ENCODE results near the gene SYTL4.

GRCh38 chrX:100747703-100748102, 15.8 kb upstream of the SYTL4 start:
- TF ChIP-seq CTCF (conservative IDR thresholded peaks at IDR 0.05; ENCODE audit: low read depth, low read length), result no peak
- TF ChIP-seq EZH2phosphoT487 (IDR thresholded peaks at IDR 0.05; ENCODE audit: borderline replicate concordance, low read length), result no peak

All from PC-3 (cell line).